Measurements from ENCODE around the gene IFNA10.
A peak's percentile ranks its signal among the peaks of the same experiment; 100 is the strongest.
"Not testable (repeated sequence)": the region's sequence is repeated elsewhere in the genome, so short reads cannot be mapped to it uniquely, and the experiment has no call there.

IFNA10 gene
- total RNA-seq, result 0 to 0.11 (median 0) reads per million in 17 experiments

- DNase-seq, result not testable (repeated sequence)
These were observed at the start of gene IFNA10 for GRCh38 chr9:21207043-21207442. IFNA10 (minus strand) TSS chr9:21207143; CDS start chr9:21207097, 46 bp downstream.

GRCh38 chr9:21255538-21256212, 48.7 kb upstream of the IFNA10 start:
- no peak for DNase-seq

- DNase-seq, result peak; percentile 77 to 89 (median 85)
These were observed 46.0 kb upstream of the IFNA10 start for GRCh38 chr9:21252721-21253547.

GRCh38 chr9:21251638-21252037, 44.7 kb upstream of the IFNA10 start:
- DNase-seq, result no peak

GRCh38 chr9:21251190-21251589, 44.2 kb upstream of the IFNA10 start:
- no peak for DNase-seq

GRCh38 chr9:21244836-21245235, 37.9 kb upstream of the IFNA10 start:
- peak in 2 of 4 experiments; percentile 50 to 51 for DNase-seq

GRCh38 chr9:21239911-21240310, 33.0 kb upstream of the IFNA10 start, which contains the start of gene IFNA14:
IFNA14 (minus strand) TSS chr9:21240005; CDS start chr9:21239935, 70 bp downstream.
- DNase-seq, result peak in 2 of 4 experiments; percentile 42 to 60

- not testable (repeated sequence) for DNase-seq
These were observed 29.4 kb upstream of the IFNA10 start for GRCh38 chr9:21236360-21236714.

GRCh38 chr9:21235468-21236359, 28.8 kb upstream of the IFNA10 start:
- peak; percentile 73 to 86 (median 78) for DNase-seq

GRCh38 chr9:21234153-21234687, 27.3 kb upstream of the IFNA10 start:
- no peak for DNase-seq

- no peak for DNase-seq
These were observed 26.3 kb upstream of the IFNA10 start for GRCh38 chr9:21233258-21233657.

- no peak for DNase-seq
These were observed 21.2 kb upstream of the IFNA10 start, which contains the start of gene IFNA17 for GRCh38 chr9:21228122-21228521. IFNA17 (minus strand) TSS chr9:21228222; CDS start chr9:21228173, 49 bp downstream.

GRCh38 chr9:21217211-21217610, 10.3 kb upstream of the IFNA10 start, which contains the start of gene IFNA16:
IFNA16 (minus strand) TSS chr9:21217311; CDS start chr9:21217305, 6 bp downstream.
- not testable (repeated sequence) for DNase-seq

- peak; percentile 29 to 62 (median 48) for DNase-seq
These were observed 6.7 kb upstream of the IFNA10 start for GRCh38 chr9:21213411-21214326.

- not testable (repeated sequence) for DNase-seq
These were observed 5.2 kb upstream of the IFNA10 start for GRCh38 chr9:21212160-21212559.

- DNase-seq, result not testable (repeated sequence)
These were observed 3.8 kb upstream of the IFNA10 start for GRCh38 chr9:21210782-21211181.

GRCh38 chr9:21210311-21210710, 3.4 kb upstream of the IFNA10 start:
- DNase-seq, result no peak

GRCh38 chr9:21205204-21205603, 1.7 kb downstream of the IFNA10 start:
- DNase-seq, result no peak

- DNase-seq, result not testable (repeated sequence)
These were observed 4.8 kb downstream of the IFNA10 start, which contains the start of gene IFNA7 for GRCh38 chr9:21202105-21202504. IFNA7 (minus strand) TSS chr9:21202205; CDS start chr9:21202165, 40 bp downstream.
